ENCODE measurements around the gene MPHOSPH9.

MPHOSPH9 gene

GRCh38 chr12:123148223-123148622 lies 84.7 kb downstream of the MPHOSPH9 start:
- no peak for DNase-seq

GRCh38 chr12:123145211-123145610 lies 87.7 kb downstream of the MPHOSPH9 start:
- no peak for DNase-seq

GRCh38 chr12:123143736-123144461 lies 89.0 kb downstream of the MPHOSPH9 start:
- no peak for DNase-seq

GRCh38 chr12:123142921-123143735 lies 89.8 kb downstream of the MPHOSPH9 start:
- DNase-seq = no peak

GRCh38 chr12:123142518-123142840 lies 90.5 kb downstream of the MPHOSPH9 start:
- no peak for DNase-seq

GRCh38 chr12:123141615-123142517 lies 91.1 kb downstream of the MPHOSPH9 start:
- no peak for DNase-seq

- DNase-seq = no peak
These were observed 92.0 kb downstream of the MPHOSPH9 start for GRCh38 chr12:123140676-123141614.

- DNase-seq = no peak
These were observed 92.8 kb downstream of the MPHOSPH9 start for GRCh38 chr12:123139926-123140675.

GRCh38 chr12:123135688-123136087 lies 97.3 kb downstream of the MPHOSPH9 start:
- no peak for DNase-seq

GRCh38 chr12:123134826-123135225 lies 98.1 kb downstream of the MPHOSPH9 start:
- no peak for DNase-seq

GRCh38 chr12:123134271-123134671 lies 98.7 kb downstream of the MPHOSPH9 start:
- DNase-seq = no peak

- DNase-seq = no peak
These were observed 99.2 kb downstream of the MPHOSPH9 start for GRCh38 chr12:123133701-123134100.

GRCh38 chr12:123132951-123133619 lies 99.9 kb downstream of the MPHOSPH9 start:
- no peak for DNase-seq

GRCh38 chr12:123131879-123132402 lies 101.0 kb downstream of the MPHOSPH9 start:
- DNase-seq = no peak

GRCh38 chr12:123131291-123131832 lies 101.6 kb downstream of the MPHOSPH9 start:
- DNase-seq = no peak

GRCh38 chr12:123129621-123130020 lies 103.3 kb downstream of the MPHOSPH9 start:
- no peak for DNase-seq

GRCh38 chr12:123127182-123127495 lies 105.8 kb downstream of the MPHOSPH9 start:
- no peak for DNase-seq

GRCh38 chr12:123126294-123127181 lies 106.4 kb downstream of the MPHOSPH9 start:
- DNase-seq = no peak

- no peak for DNase-seq
These were observed 110.3 kb downstream of the MPHOSPH9 start for GRCh38 chr12:123122626-123123025.
